Mammary epithelial cell (primary cell): ENCODE measurements around the gene C1orf35.

ENCODE experiments used
- EZH2 ChIP-seq: IDR thresholded peaks from 2 replicates; pipeline ENCODE4 v1.6.1; 2012; ENCODE audit warnings: low read length, inconsistent platforms, borderline replicate concordance
- TF ChIP-seq, protein P1 (sequence below), 2 donors: IDR thresholded peaks in 1 of 2; conservative IDR thresholded peaks in 1 of 2; 2 replicates each; pipeline ENCODE4 v1.5.1; 2011 to 2012; ENCODE audit warnings: inconsistent platforms in 2 of 2, low read length in 2 of 2, mild to moderate bottlenecking in 2 of 2, control low read depth in 1 of 2, low read depth in 1 of 2; ENCODE audit not compliant: insufficient read depth in 1 of 2; ENCODE audit errors: extremely low read depth in 1 of 2

DNA sequence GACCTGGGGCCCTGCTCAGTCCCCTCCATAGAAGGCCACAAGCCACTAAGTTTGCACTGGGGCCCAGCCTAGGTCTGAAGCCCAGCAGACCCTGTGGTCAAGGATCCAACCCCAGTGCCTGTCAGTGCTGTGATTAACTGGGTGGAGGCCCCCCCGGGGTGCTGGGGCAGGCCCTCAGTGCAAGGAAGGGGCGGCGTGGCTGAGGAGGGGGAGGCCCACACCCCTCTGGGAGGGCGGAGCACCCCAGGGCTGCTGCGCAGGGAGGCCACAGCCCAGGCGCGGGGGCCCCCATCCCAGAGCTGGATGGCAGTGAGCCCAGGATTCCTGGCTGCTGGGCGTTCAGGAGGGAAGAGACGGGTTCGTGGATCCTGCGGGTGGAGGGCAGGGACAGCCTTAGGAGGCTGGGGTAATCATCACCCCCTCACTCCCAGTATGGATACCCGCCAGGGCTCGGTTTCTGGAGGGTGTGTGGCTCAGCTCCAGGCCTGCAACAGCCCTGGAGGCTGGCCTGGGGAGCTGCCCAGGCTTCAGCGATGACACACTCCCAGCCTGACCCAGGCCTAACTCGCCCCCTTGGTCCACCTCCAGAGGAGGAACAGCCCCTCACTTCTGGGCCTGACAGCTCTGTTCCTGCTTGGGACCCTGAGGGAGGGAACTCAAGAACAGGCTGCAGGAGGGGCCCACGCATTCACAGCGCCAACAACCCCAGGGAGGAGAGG lies 47.5 kb upstream of the C1orf35 start:
- TF ChIP-seq, protein P1, sequence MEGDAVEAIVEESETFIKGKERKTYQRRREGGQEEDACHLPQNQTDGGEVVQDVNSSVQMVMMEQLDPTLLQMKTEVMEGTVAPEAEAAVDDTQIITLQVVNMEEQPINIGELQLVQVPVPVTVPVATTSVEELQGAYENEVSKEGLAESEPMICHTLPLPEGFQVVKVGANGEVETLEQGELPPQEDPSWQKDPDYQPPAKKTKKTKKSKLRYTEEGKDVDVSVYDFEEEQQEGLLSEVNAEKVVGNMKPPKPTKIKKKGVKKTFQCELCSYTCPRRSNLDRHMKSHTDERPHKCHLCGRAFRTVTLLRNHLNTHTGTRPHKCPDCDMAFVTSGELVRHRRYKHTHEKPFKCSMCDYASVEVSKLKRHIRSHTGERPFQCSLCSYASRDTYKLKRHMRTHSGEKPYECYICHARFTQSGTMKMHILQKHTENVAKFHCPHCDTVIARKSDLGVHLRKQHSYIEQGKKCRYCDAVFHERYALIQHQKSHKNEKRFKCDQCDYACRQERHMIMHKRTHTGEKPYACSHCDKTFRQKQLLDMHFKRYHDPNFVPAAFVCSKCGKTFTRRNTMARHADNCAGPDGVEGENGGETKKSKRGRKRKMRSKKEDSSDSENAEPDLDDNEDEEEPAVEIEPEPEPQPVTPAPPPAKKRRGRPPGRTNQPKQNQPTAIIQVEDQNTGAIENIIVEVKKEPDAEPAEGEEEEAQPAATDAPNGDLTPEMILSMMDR (conservative IDR thresholded peaks at IDR 0.05 in 1 of 2, IDR thresholded peaks at IDR 0.05 in 1 of 2; ENCODE audit: extremely low read depth in 1 of 2, insufficient read depth in 1 of 2, low read depth in 1 of 2, low read length in 2 of 2), result no peak
- TF ChIP-seq EZH2, result no peak
